HG02763 (cell line): Measurements from ENCODE around the gene IKBKG.
"Not testable (repeated sequence)": the region's sequence is repeated elsewhere in the genome, so short reads cannot be mapped to it uniquely, and the experiment has no call there.

Source experiments
- ATAC-seq: cut with Tn5 transposase; IDR thresholded peaks from one replicate; pipeline ENCODE4 v1.9.1; 2021; ENCODE audit warnings: mild to moderate bottlenecking, moderate library complexity; ENCODE audit not compliant: unreplicated experiment

Gene IKBKG

DNA sequence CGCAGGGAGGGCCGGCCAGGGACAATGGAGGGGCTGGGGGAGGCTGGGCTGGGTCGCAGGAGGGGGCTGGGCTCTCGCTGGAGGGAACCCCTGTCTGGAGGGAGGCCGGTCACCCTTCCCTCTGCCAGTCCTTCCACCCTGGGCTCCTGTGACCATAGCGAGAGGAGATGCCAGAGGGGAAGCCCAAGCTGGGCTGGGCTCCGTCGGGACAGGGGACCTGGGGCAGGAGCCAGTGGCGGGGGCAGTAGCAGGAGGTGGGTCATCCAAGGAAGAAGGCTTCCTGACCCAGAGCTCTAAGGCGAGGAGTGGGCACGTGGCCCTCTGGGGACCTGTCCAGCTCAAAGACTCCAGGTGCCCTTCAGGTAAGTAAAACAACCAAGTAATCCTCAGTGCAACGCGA, 54.8 kb downstream of the IKBKG start:
- no peak for ATAC-seq

DNA sequence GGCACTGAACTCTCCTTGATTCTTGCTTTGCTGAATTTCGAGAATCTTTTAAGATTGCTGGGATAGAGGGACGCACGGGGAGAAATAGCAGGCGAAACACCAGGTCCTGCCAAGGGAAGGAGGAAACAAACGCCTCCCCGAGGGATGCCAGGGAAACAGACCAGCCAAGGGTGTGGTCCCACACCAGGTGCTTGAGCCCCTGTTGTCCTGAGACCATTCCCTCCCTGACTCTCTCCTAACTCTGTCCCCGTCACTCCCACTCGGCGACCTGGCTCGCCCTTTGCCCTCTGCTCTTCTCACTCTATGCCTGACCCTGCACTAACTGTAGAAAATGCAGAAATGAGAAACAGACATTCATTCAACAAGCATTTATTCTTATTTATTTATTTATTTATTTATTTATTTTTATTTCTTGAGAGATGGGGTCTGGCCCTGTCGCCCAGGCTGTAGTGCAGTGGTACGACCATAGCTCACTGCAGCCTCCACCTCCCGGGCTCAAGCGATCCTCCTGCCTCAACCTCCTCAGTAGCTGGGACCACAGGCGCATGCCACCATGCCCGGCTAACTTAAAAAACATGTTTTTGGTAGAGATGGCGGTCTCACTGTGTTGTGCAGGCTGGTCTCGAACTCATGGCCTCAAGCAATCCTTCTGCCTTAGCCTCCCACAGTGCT, 55.5 kb downstream of the IKBKG start:
- no peak for ATAC-seq

DNA sequence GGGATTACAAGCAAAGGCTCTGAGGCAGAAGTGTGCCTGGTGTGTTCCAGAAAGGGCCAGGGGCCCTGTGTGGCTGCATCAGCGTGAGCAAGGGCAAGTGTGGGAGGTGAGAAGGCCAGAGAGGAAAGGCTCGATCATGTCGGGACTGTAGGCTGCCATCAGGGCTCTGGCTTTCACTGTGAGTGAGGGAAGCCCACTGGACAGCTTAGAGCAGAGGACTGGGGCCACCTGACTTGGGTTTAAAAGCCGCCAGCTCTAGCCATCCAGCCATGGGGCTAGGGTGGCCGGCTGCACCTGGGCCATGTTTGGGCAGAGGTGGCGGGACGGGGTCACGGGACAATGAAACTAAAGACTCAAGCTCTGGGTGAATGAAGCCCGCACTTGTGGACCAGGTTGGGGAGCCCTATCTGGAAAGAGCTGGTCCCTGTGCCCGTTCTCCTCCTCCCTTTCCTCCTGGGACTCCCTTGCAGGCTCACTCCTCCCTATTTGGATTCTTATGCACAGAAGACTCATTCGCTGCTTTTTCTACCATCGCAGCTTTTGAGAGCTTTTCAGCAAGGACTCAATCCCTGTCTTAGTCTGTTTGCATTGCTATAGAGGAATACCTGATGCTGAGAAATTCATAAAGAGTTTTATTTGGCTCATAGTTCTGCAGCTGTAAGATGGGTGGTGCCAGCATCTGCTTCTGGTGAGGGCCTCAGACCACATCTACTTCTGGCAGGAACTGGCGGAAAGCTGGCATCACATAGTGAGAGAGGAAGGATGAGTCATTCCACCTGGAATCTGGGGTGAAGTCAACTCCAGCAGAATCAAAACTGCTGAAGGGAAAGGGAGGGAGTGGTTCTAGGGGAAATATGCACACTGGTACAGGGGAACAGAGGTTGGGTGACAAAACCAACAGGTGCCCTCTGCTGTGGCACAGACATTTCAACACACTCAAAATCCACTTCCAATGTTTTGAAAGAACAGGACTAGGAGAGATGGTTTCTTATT, 56.3 kb downstream of the IKBKG start:
- no peak for ATAC-seq

DNA sequence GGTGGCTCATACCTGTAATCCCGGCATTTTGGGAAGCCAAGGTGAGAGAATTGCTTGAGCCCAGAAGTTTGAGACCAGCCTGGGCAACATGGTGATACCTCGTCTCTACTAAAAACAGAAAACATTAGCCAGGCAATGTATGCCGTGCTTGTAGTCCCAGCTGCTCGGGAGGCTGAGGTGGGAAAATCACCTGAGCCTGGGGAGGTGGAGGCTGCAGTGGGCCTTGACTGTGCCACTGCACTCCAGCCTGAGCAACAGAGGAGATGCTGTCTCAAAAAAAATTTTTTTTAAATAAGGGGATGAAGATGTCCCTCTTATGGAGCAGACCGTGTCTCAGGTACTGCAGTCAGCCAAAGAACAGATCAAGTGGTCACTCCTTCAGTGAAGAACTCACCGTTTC, 58.1 kb downstream of the IKBKG start:
- ATAC-seq = no peak

DNA sequence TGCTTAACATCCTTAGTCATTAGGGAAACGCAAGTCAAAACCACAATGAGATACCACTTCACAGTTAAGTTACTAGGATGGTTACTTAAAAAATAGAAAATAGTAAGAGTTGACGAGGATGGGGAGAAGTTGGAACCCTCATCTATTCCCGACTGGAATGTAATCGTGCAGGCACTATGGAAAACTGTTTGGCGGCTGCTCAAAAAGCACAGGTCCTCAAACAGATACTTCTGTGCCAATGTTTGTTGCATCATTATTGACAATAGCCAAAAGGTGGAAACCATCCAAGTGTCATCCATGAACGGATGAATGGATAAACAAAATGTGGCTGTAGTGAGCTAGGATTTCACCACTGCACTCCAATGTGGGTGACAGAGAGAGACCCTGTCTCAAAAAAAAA, 60.0 kb downstream of the IKBKG start:
- no peak for ATAC-seq

DNA sequence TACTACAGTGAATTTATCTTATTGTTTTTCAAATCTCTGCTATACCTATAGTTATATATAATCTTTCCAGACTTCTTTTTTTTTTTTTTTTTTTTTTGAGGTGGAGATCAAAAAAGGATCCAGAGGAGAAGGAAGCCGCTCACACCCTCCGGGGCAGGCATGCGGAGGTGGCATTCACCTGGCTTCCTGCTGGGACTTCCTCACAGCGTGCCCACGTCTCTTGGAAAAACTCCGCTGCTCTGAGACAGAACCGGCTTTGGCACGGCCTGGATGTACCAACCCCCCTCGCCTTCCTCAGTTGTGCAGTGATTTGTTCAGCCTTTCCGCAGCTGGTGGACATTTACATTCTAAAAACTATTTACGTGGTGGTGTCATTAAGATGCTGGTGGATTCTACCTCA, 60.6 kb downstream of the IKBKG start:
- not testable (repeated sequence) for ATAC-seq

DNA sequence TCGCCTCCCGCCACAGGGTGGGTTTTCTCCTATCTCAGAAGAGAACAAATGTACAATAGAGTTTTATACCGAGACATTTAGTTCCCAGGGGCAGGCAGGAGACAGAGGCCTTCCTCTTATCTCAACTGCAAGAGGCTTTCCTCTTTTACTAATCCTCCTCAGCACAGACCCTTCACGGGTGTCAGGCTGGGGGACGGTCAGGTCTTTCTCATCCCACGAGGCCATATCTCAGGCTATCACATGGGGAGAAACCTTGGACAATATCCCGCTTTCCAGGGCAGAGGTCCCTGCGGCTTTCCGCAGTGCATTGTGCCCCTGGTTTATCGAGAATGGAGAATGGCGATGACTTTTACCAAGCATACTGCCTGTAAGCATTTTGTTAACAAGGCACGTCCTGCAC, 61.4 kb downstream of the IKBKG start:
- ATAC-seq = not testable (repeated sequence)

DNA sequence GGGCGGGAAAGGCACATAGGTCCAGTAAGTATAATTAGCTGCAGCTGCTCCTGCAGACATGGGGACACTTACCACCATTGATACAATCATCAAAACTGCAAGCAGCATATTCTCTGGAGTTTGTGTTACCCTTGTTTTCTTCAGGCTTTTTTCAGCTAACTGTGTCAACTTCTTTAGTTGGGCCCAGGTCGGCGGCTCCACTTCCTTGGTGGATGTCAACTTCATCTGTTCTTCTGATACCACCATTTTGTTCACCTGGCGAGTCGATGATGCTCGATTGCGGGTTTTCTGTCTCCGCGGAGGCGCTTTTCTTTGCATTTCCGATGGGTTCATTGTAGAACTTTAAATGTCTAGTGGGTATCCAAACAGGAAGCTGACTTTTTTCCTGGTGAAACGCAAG, 63.7 kb downstream of the IKBKG start:
- ATAC-seq = not testable (repeated sequence)

DNA sequence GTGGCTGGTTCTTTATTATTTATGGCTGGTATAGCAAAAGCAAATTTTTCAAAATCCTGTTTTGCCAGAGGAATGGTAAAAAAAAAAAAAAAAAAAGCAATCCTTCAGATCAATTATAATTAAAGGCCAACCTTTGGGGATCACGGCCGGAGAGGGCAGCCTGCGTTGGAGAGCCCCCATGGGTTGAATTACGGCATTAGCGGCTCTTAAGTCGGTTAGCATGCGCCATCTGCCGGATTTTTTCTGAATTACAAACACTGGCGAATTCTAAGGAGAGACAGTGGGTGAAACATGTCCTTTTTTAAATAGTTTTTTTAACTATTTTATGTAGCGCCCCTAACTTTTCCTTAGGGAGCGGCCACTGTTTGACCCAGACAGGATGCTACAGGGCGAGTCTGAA, 66.2 kb downstream of the IKBKG start:
- not testable (repeated sequence) for ATAC-seq
